Stimulated activated naive CD8-positive, alpha-beta T cell treated with anti-CD3 and anti-CD28 coated beads, Interleukin-15, Interleukin-2, amounts not matched to agents 100 U/mL and 50 U/mL, for 24 hours (primary cell): ENCODE measurements around the gene AFP.

Source experiments
- ATAC-seq: fragments of 150-1000 bp; cut with Tn5 transposase; one replicate; pipeline ENCODE4 v1.10.0; 2021
- DNase-seq: peaks from one replicate; pipeline ENCODE4 v3.0.0; 2021

Gene AFP

DNA sequence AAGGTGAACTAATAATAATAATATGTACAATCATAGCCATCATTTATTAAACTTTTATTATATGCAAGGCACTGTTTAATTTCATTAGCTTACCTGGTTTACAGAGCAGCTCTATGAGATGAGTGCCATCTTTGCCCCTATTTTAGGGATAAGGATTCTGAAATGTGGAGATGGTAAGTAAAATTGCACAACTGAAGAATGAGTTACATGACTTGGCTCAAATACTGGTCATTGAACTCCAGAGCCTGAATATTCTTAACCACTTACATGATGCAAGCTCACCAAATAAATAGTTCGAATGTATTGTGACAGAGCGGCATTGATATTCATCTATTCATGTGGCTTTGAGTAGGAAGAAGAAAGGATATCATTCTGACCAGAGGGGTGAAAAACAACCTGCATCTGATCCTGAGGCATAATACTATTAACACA is 20.2 kb upstream of the AFP start:
- ATAC-seq (no peak), DNase-seq (no peak)

GRCh38 chr4:73416423-73417087 is 19.5 kb upstream of the AFP start:
- ATAC-seq (no peak), DNase-seq (no peak)

- no peak for ATAC-seq
Measured at GRCh38 chr4:73417342-73417741, 18.7 kb upstream of the AFP start.

GRCh38 chr4:73417973-73418372 is 18.0 kb upstream of the AFP start:
- DNase-seq (no peak), ATAC-seq (no peak)

More at GRCh38 chr4:73417342-73417741, 18.7 kb upstream of the AFP start:
- no peak for DNase-seq

DNA sequence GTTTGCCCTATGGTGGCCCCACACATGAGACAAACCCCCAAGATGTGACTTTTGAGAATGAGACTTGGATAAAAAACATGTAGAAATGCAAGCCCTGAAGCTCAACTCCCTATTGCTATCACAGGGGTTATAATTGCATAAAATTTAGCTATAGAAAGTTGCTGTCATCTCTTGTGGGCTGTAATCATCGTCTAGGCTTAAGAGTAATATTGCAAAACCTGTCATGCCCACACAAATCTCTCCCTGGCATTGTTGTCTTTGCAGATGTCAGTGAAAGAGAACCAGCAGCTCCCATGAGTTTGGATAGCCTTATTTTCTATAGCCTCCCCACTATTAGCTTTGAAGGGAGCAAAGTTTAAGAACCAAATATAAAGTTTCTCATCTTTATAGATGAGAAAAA is 17.3 kb upstream of the AFP start:
- ATAC-seq: no peak
- DNase-seq: no peak

DNA sequence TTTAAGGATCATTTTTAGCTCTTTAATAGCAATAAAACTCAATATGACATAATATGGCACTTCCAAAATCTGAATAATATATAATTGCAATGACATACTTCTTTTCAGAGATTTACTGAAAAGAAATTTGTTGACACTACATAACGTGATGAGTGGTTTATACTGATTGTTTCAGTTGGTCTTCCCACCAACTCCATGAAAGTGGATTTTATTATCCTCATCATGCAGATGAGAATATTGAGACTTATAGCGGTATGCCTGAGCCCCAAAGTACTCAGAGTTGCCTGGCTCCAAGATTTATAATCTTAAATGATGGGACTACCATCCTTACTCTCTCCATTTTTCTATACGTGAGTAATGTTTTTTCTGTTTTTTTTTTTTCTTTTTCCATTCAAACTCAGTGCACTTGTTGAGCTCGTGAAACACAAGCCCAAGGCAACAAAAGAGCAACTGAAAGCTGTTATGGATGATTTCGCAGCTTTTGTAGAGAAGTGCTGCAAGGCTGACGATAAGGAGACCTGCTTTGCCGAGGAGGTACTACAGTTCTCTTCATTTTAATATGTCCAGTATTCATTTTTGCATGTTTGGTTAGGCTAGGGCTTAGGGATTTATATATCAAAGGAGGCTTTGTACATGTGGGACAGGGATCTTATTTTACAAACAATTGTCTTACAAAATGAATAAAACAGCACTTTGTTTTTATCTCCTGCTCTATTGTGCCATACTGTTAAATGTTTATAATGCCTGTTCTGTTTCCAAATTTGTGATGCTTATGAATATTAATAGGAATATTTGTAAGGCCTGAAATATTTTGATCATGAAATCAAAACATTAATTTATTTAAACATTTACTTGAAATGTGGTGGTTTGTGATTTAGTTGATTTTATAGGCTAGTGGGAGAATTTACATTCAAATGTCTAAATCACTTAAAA is 16.6 kb upstream of the AFP start:
- ATAC-seq (no peak), DNase-seq (no peak)

- no peak for ATAC-seq
- no peak for DNase-seq
Measured at GRCh38 chr4:73420615-73421014, 15.4 kb upstream of the AFP start.

DNA sequence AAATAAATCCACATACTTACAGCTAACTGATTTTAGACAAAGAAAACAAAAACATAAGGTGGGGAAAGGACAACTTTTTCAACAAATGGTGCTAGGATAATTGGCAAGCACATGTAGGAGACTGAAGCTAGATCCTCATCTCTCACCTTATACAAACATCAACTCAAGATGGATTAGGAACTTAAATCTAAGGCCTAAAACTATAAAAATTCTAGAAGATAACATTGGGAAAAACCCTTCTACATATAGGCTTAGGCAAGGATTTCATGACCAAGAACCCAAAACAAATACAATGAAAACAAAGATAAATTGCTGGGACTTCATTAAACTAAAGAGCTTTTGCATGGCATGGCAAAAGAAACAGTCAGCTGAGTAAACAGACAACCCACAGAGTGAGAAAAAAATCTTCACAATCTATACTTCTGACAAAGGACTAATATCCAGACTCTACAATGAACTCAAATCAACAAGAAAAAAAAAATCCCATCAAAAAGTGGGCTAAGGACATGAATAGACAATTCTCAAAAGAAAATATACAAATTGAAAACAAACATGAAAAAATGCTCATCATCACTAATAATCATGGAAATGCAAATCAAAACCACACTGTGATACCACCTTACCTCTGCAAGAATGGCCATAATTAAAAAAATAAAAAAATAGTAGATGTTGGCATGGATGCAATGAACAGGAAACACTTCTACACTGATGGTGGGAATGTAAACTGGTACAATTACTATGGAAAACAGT is 14.1 kb upstream of the AFP start:
- ATAC-seq (no peak), DNase-seq (no peak)

GRCh38 chr4:73422458-73422752 is 13.6 kb upstream of the AFP start:
- ATAC-seq (no peak), DNase-seq (no peak)

GRCh38 chr4:73423184-73423583 is 12.8 kb upstream of the AFP start:
- no peak for ATAC-seq
- no peak for DNase-seq

DNA sequence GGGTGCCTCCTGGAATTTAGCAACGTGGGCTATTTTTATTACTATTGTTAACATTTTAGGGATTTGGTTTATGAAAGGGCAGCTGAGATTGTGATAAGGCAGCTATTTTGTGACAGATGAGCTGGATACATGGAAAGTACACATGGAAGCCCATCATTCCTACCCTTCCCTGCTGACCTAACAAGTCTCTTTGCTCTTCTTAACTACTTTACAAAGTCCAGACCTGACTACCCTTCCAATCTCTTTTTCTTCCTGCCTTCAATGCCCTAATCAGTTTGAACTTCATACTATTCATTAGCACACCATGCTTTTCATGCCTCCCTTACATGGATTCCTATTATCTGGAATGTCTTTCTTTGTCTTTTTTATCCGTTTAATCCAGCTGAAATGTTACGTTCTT is 9.4 kb upstream of the AFP start:
- DNase-seq (no peak), ATAC-seq (no peak)

- no peak for DNase-seq
- no peak for ATAC-seq
Measured at GRCh38 chr4:73429118-73429517, 6.9 kb upstream of the AFP start.

GRCh38 chr4:73429826-73430587 is 6.0 kb upstream of the AFP start:
- no peak for DNase-seq
- ATAC-seq: no peak

DNA sequence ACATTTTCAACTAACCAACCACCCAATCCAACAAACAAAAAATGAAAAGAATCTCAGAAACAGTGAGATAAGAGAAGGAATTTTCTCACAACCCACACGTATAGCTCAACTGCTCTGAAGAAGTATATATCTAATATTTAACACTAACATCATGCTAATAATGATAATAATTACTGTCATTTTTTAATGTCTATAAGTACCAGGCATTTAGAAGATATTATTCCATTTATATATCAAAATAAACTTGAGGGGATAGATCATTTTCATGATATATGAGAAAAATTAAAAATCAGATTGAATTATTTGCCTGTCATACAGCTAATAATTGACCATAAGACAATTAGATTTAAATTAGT is 4.2 kb upstream of the AFP start:
- DNase-seq (no peak), ATAC-seq (no peak)

- no peak for DNase-seq
Measured at GRCh38 chr4:73432169-73433000, 3.6 kb upstream of the AFP start.

DNA sequence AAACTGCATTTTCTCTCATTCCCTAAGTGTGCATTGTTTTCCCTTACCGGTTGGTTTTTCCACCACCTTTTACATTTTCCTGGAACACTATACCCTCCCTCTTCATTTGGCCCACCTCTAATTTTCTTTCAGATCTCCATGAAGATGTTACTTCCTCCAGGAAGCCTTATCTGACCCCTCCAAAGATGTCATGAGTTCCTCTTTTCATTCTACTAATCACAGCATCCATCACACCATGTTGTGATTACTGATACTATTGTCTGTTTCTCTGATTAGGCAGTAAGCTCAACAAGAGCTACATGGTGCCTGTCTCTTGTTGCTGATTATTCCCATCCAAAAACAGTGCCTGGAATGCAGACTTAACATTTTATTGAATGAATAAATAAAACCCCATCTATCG is 2.9 kb upstream of the AFP start:
- ATAC-seq (no peak), DNase-seq (no peak)

More at GRCh38 chr4:73432169-73433000, 3.6 kb upstream of the AFP start:
- no peak for ATAC-seq

DNA sequence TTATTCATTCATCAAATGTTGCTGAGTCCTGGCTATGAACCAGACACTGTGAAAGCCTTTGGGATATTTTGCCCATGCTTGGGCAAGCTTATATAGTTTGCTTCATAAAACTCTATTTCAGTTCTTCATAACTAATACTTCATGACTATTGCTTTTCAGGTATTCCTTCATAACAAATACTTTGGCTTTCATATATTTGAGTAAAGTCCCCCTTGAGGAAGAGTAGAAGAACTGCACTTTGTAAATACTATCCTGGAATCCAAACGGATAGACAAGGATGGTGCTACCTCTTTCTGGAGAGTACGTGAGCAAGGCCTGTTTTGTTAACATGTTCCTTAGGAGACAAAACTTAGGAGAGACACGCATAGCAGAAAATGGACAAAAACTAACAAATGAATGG is 1.7 kb upstream of the AFP start:
- ATAC-seq: no peak
- no peak for DNase-seq

DNA sequence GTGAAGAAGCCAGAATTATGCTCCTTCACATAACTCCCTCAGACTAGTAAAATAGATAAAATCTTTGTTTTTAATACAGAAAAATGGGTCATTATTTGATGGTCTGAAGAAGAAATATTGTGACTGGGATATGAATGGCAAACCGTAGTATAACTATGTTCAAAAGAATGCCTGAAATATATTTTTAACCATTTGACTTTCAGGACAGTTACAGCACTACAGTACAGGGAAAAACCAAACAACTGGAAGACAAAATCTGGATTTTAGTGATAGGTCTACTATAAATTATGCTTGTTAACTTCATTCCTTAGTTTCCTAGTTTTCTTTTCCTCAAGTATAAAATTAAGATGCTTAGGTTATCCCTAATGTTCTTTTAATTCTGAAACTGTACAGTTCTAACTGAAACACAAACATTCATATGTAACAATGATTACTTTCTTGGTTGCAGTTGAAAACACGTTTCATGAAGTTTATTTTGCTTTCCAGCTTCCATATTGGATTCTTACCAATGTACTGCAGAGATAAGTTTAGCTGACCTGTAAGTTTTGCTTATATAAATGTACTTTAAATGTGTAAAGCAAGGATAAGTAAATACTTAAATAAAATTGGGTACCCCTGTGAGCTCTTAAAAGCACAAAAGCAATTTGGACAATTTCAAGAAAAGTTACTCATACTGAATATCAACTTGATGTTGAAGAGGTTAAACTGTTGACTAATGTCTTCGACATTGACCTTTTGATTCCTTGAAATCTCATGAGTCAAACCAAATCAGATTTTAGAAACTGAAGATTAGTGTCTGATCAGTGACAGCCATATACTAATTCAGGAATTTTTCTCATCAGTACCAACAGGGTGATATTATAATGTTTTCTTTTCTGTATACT is 895 bp downstream of the AFP start:
- DNase-seq: no peak
- no peak for ATAC-seq

- ATAC-seq (no peak), DNase-seq (no peak)
Measured at GRCh38 chr4:73437558-73437956, 1.5 kb downstream of the AFP start.

- DNase-seq: no peak
- ATAC-seq: no peak
Measured at GRCh38 chr4:73438048-73438447, 2.0 kb downstream of the AFP start.
